OCI-M2 (cell line): Measurements from ENCODE around the gene NAALADL2.

Experiments
- DNase-seq: peaks from one replicate; lab custom pipeline; 2025; ENCODE audit not compliant: unreplicated experiment; lab: John Stamatoyannopoulos, UW

Gene NAALADL2

DNA sequence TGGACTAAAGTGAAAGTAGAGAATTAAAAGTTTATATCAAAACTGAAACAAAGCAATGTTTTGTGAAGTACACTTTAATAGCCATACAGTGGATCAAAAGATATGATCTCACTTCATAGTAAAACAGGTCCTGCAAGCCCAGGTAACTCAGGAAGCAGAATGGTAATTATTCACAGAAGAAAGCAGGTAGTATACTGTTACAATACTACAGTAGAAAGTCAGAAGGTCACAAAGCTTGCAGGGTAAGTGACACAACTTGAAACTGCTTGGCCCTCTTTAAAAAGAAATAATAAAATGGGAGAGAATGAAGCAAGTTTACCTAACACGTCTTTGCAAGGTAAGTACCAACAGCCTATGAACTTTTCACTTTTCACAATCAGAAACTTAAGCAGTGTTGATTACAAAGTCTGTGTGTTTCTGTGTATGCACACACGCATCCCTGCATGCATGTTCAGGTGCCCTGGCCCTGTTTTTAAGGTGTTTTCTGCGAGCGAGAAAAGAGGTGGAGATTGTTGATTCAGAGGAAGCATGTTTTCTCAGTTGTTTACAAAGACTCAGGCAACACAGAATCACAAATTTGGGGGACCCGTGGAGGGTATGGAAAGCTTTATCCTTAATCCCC, at the start of gene NAALADL2:
TSS of gene NAALADL2 (plus strand) at position 221 of the 622 bp plus-strand sequence.
- DNase-seq = no peak

- DNase-seq = no peak
Observed at GRCh38 chr3:174810254-174810653, 48.9 kb upstream of the NAALADL2 start.

DNA sequence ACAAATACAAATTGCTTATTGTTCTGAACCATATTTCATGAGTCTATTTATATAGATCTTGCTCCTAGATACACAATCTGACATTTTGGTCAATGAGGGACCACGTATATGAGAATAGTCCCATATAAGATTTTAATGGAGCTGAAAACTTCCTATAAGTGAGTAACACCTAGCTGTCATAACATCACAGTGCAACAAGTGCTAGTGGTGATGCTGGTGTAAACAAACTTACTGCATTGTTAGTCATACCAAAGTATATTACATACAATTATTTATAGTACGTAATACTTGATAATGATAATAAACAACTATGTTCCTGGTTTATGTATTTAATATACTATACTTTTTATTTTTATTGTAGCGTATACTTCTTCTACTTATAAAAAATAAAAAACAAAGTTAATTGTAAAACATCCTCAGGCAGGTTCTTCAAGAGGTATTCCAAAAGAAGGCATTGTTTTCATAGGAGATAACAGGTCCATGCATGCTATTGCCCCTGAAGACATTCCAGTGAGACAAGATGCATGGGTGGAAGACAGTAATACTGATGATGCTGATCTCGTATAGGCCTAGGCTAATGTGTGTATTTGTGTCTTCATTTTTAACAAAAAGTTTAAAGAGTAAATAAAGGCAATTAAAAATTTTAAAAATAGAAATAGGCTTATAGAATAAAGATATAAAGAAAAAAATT, 46.8 kb upstream of the NAALADL2 start:
- no peak for DNase-seq

GRCh38 chr3:174815750-174816149, 43.4 kb upstream of the NAALADL2 start:
- DNase-seq = no peak

GRCh38 chr3:174820885-174821284, 38.2 kb upstream of the NAALADL2 start:
- DNase-seq = no peak

DNA sequence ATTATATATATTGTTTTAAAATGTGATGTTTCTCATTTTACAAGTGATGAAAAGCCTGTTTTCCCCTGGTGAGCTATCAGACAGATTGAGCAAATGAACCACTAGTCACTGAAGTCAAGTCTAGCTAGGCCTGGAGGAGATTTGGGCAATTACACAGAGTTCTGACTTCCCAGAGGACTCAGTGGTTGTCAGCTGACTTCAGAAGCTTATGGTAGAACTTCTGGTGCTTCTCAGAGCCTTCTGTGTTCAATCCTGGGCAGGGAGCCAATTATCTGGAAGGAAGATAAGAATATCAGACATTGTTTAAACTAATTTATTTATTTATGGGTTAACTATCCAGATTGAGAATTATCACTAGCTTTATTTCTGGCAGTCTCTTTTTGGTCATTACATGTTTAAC, 37.7 kb upstream of the NAALADL2 start:
- DNase-seq = no peak

DNA sequence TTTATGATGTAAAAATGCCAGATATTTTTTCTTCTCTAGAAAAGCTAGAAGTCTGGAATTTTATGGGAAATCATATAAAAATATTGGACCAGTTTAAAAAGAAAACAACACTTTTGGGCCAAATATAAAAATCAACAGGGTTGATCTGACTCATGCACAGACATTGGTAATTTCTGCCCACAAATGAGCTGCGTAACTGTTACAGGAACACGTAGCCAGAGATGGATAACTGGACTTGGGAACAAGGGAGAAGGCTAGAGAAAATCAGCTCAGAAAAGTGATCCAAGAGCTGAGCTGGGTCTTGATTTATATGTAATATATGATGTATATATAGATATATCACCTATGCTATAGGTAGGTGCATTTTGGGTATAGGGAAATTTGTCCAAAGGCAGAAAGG, 36.8 kb upstream of the NAALADL2 start:
- no peak for DNase-seq

- no peak for DNase-seq
Observed at GRCh38 chr3:174826069-174826468, 33.1 kb upstream of the NAALADL2 start.

GRCh38 chr3:174844746-174845145, 14.4 kb upstream of the NAALADL2 start:
- no peak for DNase-seq

- DNase-seq = no peak
Observed at GRCh38 chr3:174846055-174846454, 13.1 kb upstream of the NAALADL2 start.

DNA sequence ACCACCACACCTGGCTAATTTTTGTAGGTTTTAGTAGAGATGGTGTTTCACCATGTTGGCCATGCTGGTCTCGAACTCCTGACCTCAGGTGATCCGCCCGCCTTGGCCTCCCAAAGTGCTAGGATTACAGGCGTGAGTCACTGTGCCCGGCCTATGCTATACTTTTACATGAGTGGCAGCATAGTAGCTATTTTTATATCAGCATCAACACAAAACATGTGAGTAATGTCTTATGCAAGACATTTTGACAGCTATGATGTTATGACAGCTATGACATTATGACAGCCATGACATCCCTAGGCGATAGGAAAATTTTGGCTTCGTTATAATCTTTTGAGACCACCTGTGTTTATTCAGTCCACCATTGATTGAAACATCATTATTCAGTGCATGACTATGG, 4.1 kb upstream of the NAALADL2 start:
- no peak for DNase-seq

GRCh38 chr3:174857301-174857700, 1.8 kb upstream of the NAALADL2 start:
- no peak for DNase-seq

- DNase-seq = no peak
Observed at GRCh38 chr3:174858353-174858752, 781 bp upstream of the NAALADL2 start.

GRCh38 chr3:174859756-174860155, 622 bp downstream of the NAALADL2 start:
- no peak for DNase-seq

- no peak for DNase-seq
Observed at GRCh38 chr3:174862101-174862500, 3.0 kb downstream of the NAALADL2 start.

GRCh38 chr3:174862666-174863065, 3.5 kb downstream of the NAALADL2 start:
- DNase-seq = no peak

- no peak for DNase-seq
Observed at GRCh38 chr3:174863488-174863887, 4.4 kb downstream of the NAALADL2 start.

DNA sequence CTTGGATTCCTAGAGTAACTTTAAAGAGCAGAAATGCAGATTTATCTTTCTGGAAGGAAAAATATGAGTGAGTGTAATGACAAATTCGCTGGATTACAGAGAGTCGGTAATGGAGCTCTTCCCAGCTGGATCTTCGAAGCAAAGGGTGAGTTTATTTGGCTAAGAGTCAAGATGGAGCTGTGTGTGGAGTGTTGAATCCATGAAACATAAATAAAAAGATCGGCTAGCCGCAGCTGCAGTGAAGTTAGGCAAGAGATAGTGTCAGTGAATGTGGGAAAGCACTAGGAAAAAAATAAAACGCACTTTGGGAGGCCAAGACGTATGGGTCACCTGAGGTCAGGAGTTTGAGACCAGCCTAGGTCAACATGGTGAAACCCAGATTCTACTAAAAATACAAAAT, 10.3 kb downstream of the NAALADL2 start:
- DNase-seq = no peak

DNA sequence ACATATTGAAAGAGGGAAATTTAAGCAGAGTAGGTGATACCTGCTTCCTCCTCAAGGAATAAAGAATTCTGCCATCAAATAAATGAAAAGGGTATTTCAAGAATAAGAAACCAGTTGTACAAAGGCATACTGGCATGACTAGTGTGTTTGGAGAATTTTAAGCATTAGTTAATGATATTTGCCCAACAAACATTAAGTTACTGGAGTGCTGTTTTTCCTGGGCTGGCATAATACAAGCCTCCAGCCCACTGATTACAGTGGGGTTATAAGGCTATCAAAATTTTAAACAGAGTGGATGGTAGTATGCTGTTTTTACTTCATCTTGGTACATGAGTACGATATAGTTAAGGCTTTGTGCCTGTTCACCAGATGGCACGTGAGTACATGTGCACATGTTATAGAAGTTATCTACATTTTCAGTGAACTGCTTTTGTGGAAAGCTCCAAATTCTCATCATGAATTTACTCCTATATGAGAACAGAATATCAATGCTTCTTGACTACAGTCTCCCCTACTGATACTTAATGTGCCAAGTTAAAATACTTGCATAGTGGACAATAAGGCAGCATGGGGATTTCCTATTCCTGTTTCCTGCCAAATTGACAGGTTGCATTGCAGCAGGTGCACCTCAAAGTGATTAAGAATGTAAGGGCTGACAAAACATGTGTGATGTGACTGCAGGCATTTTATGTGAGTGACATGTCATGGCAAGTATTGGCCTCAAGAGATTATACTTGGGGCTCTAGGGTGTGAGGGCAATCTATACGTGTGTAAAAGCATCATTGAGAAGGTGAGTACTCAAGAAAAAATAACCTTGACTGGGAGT, 14.9 kb downstream of the NAALADL2 start:
- DNase-seq = no peak

DNA sequence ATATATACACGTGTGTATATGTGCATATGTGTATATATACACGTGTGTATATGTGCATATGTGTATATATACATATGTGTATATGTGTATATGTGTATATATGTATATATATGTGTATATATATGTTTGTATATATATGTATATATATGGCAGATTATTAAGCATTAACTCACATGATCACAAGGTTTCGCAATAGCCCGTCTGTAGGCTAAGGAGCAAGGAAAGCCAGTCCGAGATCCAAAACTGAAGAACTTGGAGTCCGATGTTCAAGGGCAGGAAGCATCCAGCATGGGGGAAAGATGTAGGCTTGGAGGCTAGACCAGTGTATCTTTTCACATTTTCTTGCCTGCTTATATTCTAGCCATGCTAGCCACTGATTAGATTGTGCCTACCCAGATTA, 23.7 kb downstream of the NAALADL2 start:
- DNase-seq = no peak

- DNase-seq = no peak
Observed at GRCh38 chr3:174883881-174884675, 24.9 kb downstream of the NAALADL2 start.
